ENCODE results near the gene CADPS. TPM values are rescaled to one million over a fixed set of nuclear protein-coding genes. Genes with fewer than 3 reads are reported as not detected.

Gene CADPS
- total and polyA plus RNA-seq, 2 of the 4 experiments (the other 2 are of a cell fraction) = not detected

GRCh38 chr3:62672270-62672987 is 202.8 kb downstream of the CADPS start:
- POLR2A ChIA-PET (ENCODE audit: unreplicated experiment) = no interaction called here
- no peak overlapping the region for H3K4me3 ChIP-seq (ENCODE audit: insufficient read depth, low read depth, low read length)
- H4K91ac ChIP-seq (ENCODE audit: insufficient read depth, low read depth, low read length) = no peak overlapping the region
- H2BK120ac ChIP-seq (ENCODE audit: low read depth, low read length) = no peak overlapping the region
- no peak for TF ChIP-seq CHD1 (IDR thresholded peaks at IDR 0.05; ENCODE audit: low read depth, low read length)
- no peak for TF ChIP-seq MXI1 (IDR thresholded peaks at IDR 0.05; ENCODE audit: borderline replicate concordance, low read depth, low read length)
- TF ChIP-seq RFX5 (IDR thresholded peaks at IDR 0.05; ENCODE audit: low read depth, low read length) = no peak
- TF ChIP-seq RCOR1 (IDR thresholded peaks at IDR 0.05; ENCODE audit: insufficient replicate concordance, low read length) = no peak
- no peak for TF ChIP-seq BHLHE40 (IDR thresholded peaks at IDR 0.05; ENCODE audit: low read depth, low read length)
- no peak for TF ChIP-seq SMC3 (IDR thresholded peaks at IDR 0.05; ENCODE audit: low read depth, low read length)
- TF ChIP-seq CEBPB (IDR thresholded peaks at IDR 0.05; ENCODE audit: low read depth, low read length) = no peak
- TF ChIP-seq FOS (IDR thresholded peaks at IDR 0.05; ENCODE audit: low read depth, low read length) = no peak
- no peak for TF ChIP-seq NFE2L2 (IDR thresholded peaks at IDR 0.05; ENCODE audit: low read depth, low read length)
- no peak for TF ChIP-seq MAFK (IDR thresholded peaks at IDR 0.05; ENCODE audit: low read depth, low read length)
- TF ChIP-seq ELK1 (IDR thresholded peaks at IDR 0.05; ENCODE audit: borderline replicate concordance, low read depth, low read length) = no peak
- no peak for TF ChIP-seq USF2 (IDR thresholded peaks at IDR 0.05; ENCODE audit: low read depth, low read length)
- no peak for TF ChIP-seq POLR2A (IDR thresholded peaks at IDR 0.05; ENCODE audit: low read depth, low read length)
- no peak for TF ChIP-seq RAD21 (IDR thresholded peaks at IDR 0.05; ENCODE audit: low read length)
- TF ChIP-seq CTCF (conservative IDR thresholded peaks at IDR 0.05; ENCODE audit: low read depth, low read length) = no peak
- no peak for TF ChIP-seq MAZ (IDR thresholded peaks at IDR 0.05; ENCODE audit: borderline replicate concordance, low read depth, low read length)
- DNase-seq (no peak), ATAC-seq (ENCODE audit: low read depth) (no peak)
- H3K4ac ChIP-seq (ENCODE audit: low read depth, low read length) = no peak overlapping the region
- no TSS peak for BruUV-seq (replicated peaks)
- no peak overlapping the region for H3K4me2 ChIP-seq (ENCODE audit: low read depth, low read length)
- H4K5ac ChIP-seq (ENCODE audit: low read depth, low read length) = no peak overlapping the region
- H4K20me1 ChIP-seq (ENCODE audit: insufficient read depth, low read length) = no peaks in the 10 kb centered on the region
- no peak overlapping the region for H3K27ac ChIP-seq (ENCODE audit: insufficient read depth, low read length)
- no peak overlapping the region for H3K23ac ChIP-seq (ENCODE audit: low read depth, low read length)
- H2BK20ac ChIP-seq (ENCODE audit: low read depth, low read length) = no peak overlapping the region
- H4K8ac ChIP-seq (ENCODE audit: low read depth in 2 of 2, low read length in 2 of 2) = no peak overlapping the region
- CTCF ChIA-PET = no interaction called here
- H2AFZ ChIP-seq (replicated peaks; ENCODE audit: low read length, poor library complexity) = no peak overlapping the region
- 58% methylated on average over 3 of the region's 10 CpGs; no CpG with 5 or more reads in 1 of the 2 experiments for WGBS, 2 experiments (ENCODE audit: extremely low coverage in 2 of 2, insufficient read length in 1 of 2)
- H3K18ac ChIP-seq (ENCODE audit: low read depth, low read length) = no peak overlapping the region
- H3K14ac ChIP-seq (replicated peaks; ENCODE audit: low read depth, low read length) = no peak overlapping the region
- in situ Hi-C loops (cut with MboI; ENCODE audit: low sequenced_read_pairs) = no loop called here
- H3K9ac ChIP-seq (ENCODE audit: low read depth, low read length) = no peak overlapping the region
- no peak overlapping the region for H3K56ac ChIP-seq (ENCODE audit: extremely low read depth, insufficient read depth, low read length)
- H2BK5ac ChIP-seq (ENCODE audit: low read depth, low read length, poor library complexity, severe bottlenecking) = no peak overlapping the region
- H3K9me1 ChIP-seq (ENCODE audit: insufficient read depth, low read length) = no peaks in the 10 kb centered on the region
- intact Hi-C loops (cut with micrococcal nuclease) = no loop called here
- H3K9me3 ChIP-seq (ENCODE audit: control insufficient read depth, insufficient read depth, low read length) = no peaks in the 10 kb centered on the region
- no peaks in the 10 kb centered on the region for H3K79me1 ChIP-seq (ENCODE audit: low read depth in 1 of 2, low read length in 2 of 2)
- H2AK9ac ChIP-seq (replicated peaks; ENCODE audit: low read depth, low read length, poor library complexity) = no peak overlapping the region
- no peaks in the 10 kb centered on the region; the same call in 1 of the 2 replicates for H3K27me3 ChIP-seq (ENCODE audit: control insufficient read depth, insufficient read depth, low read length)
- dilution Hi-C loops (cut with HindIII; ENCODE audit: low sequenced_read_pairs, unreplicated experiment) = no loop called here
- H2BK15ac ChIP-seq (ENCODE audit: low read depth, low read length) = no peak overlapping the region
- no peaks in the 10 kb centered on the region for H3K4me1 ChIP-seq (ENCODE audit: control insufficient read depth, insufficient read depth, low read length)
- no peak overlapping the region for H2AK5ac ChIP-seq (ENCODE audit: low read depth, low read length)
- no peaks in the 10 kb centered on the region for H3K36me3 ChIP-seq (ENCODE audit: control insufficient read depth, insufficient read depth, low read length)
